GM18517 (cell line): ENCODE results near the gene HNRNPL.
A peak's percentile ranks its signal among the peaks of the same experiment; 100 is the strongest.
"Not testable (repeated sequence)": the region's sequence is repeated elsewhere in the genome, so short reads cannot be mapped to it uniquely, and the experiment has no call there.

Experiments
- ATAC-seq: cut with Tn5 transposase; IDR thresholded peaks from one replicate; pipeline ENCODE4 v1.9.1; 2021; ENCODE audit warnings: mild to moderate bottlenecking, moderate library complexity; ENCODE audit not compliant: unreplicated experiment

Gene HNRNPL

GRCh38 chr19:38869836-38870607 lies 20.2 kb upstream of the HNRNPL start:
- ATAC-seq, result peak; percentile 60

GRCh38 chr19:38869160-38869835 lies 19.5 kb upstream of the HNRNPL start:
- ATAC-seq, result no peak

- ATAC-seq, result no peak
Observed at GRCh38 chr19:38868551-38868950, 18.8 kb upstream of the HNRNPL start.

GRCh38 chr19:38867171-38867780 lies 17.5 kb upstream of the HNRNPL start:
- no peak for ATAC-seq

GRCh38 chr19:38862321-38863059 lies 12.7 kb upstream of the HNRNPL start:
- ATAC-seq, result no peak

GRCh38 chr19:38861368-38861767 lies 11.6 kb upstream of the HNRNPL start:
- ATAC-seq, result no peak

- ATAC-seq, result not testable (repeated sequence)
Observed at GRCh38 chr19:38859631-38860204, 9.9 kb upstream of the HNRNPL start.

- ATAC-seq, result no peak
Observed at GRCh38 chr19:38856813-38857212, 7.0 kb upstream of the HNRNPL start.

- ATAC-seq, result not testable (repeated sequence)
Observed at GRCh38 chr19:38855751-38856150, 6.0 kb upstream of the HNRNPL start.

- ATAC-seq, result not testable (repeated sequence)
Observed at GRCh38 chr19:38854961-38855360, 5.2 kb upstream of the HNRNPL start.

- ATAC-seq, result no peak
Observed at GRCh38 chr19:38853214-38853613, 3.4 kb upstream of the HNRNPL start.

GRCh38 chr19:38852231-38853044 lies 2.7 kb upstream of the HNRNPL start:
- ATAC-seq, result no peak

GRCh38 chr19:38851622-38852230 lies 1.9 kb upstream of the HNRNPL start:
- ATAC-seq, result no peak

- ATAC-seq, result no peak
Observed at GRCh38 chr19:38850976-38851621, 1.3 kb upstream of the HNRNPL start.

- peak; percentile 73 for ATAC-seq
Observed at GRCh38 chr19:38850436-38850975, 720 bp upstream of the HNRNPL start.

- no peak for ATAC-seq
Observed at GRCh38 chr19:38849147-38849859, 483 bp downstream of the HNRNPL start.

- no peak for ATAC-seq
Observed at GRCh38 chr19:38848299-38849146, 1.3 kb downstream of the HNRNPL start.
